GM12872 (cell line): ENCODE results near the gene ARFIP2.

ENCODE experiments used
- CTCF ChIP-seq: IDR thresholded peaks from 3 replicates; pipeline ENCODE4 v1.5.1; 2011; ENCODE audit warnings: low read depth, mild to moderate bottlenecking, low read length, moderate library complexity; ENCODE audit not compliant: insufficient read depth

The ARFIP2 gene

GRCh38 chr11:6505577-6506240, 24.6 kb upstream of the ARFIP2 start:
- peak; percentile 68 for TF ChIP-seq CTCF

GRCh38 chr11:6504166-6504565, 23.0 kb upstream of the ARFIP2 start:
- no peak for TF ChIP-seq CTCF

- TF ChIP-seq CTCF = no peak
Measured at GRCh38 chr11:6502382-6502781, 21.3 kb upstream of the ARFIP2 start.

- no peak for TF ChIP-seq CTCF
Measured at GRCh38 chr11:6498544-6498943, 17.4 kb upstream of the ARFIP2 start.

- no peak for TF ChIP-seq CTCF
Measured at GRCh38 chr11:6498121-6498520, 17.0 kb upstream of the ARFIP2 start.

- no peak for TF ChIP-seq CTCF
Measured at GRCh38 chr11:6497069-6497839, 16.1 kb upstream of the ARFIP2 start, which contains the start of gene DNHD1. Gene DNHD1, plus strand, starts transcription at chr11:6497280. Its CDS starts 936 bp downstream, at chr11:6498216.

GRCh38 chr11:6489306-6489705, 8.2 kb upstream of the ARFIP2 start:
- no peak for TF ChIP-seq CTCF
